ENCODE measurements around the gene CYP1A1. TPM values are rescaled to one million over a fixed set of nuclear protein-coding genes. Genes with fewer than 3 reads are reported as not detected.

The CYP1A1 gene
- total and polyA plus RNA-seq, 2 experiments from 2014 or later: 17.0 to 19.1 TPM

DNA sequence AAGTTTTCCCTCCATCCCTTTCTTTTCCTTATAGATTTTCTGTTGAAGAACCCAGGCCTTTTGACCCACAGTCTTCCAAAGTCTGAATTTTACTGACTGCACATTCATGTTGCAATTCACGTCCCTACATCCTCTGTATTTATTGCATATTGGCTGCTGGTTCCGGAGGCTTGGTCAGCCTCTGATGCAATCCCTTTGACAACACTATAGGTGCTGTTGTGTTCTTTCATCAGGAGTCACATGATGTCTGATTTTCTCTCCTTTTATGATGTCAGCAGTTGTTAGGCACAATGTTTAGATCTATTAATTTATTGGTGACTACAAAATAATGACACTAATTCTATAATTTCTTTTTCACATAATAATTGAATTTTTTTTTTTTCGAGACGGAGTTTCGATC lies 8.7 kb downstream of the CYP1A1 start:
- TF ChIP-seq EZH2phosphoT487 (IDR thresholded peaks at IDR 0.05; ENCODE audit: low read depth, severe bottlenecking, unreplicated experiment) (no peak), EZH2 (IDR thresholded peaks at IDR 0.05; ENCODE audit: borderline replicate concordance) (no peak)
- TF ChIP-seq, protein P1, sequence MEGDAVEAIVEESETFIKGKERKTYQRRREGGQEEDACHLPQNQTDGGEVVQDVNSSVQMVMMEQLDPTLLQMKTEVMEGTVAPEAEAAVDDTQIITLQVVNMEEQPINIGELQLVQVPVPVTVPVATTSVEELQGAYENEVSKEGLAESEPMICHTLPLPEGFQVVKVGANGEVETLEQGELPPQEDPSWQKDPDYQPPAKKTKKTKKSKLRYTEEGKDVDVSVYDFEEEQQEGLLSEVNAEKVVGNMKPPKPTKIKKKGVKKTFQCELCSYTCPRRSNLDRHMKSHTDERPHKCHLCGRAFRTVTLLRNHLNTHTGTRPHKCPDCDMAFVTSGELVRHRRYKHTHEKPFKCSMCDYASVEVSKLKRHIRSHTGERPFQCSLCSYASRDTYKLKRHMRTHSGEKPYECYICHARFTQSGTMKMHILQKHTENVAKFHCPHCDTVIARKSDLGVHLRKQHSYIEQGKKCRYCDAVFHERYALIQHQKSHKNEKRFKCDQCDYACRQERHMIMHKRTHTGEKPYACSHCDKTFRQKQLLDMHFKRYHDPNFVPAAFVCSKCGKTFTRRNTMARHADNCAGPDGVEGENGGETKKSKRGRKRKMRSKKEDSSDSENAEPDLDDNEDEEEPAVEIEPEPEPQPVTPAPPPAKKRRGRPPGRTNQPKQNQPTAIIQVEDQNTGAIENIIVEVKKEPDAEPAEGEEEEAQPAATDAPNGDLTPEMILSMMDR (IDR thresholded peaks at IDR 0.05; ENCODE audit: poor library complexity): no peak
- Histone ChIP-seq H3K4me3 (no peak overlapping the region), H3K27me3 (no peaks in the 10 kb centered on the region), H4K20me1 (ENCODE audit: insufficient read depth, poor library complexity, severe bottlenecking) (no peaks in the 10 kb centered on the region), H3K4me2 (no peak overlapping the region), H3K79me2 (no peaks in the 10 kb centered on the region), H3K9me3 (ENCODE audit: low read depth) (no peaks in the 10 kb centered on the region), H3K36me3 (replicated peaks; ENCODE audit: insufficient read depth, low read depth) (no peaks in the 10 kb centered on the region), H3K4me1 (ENCODE audit: insufficient read depth) (no peaks in the 10 kb centered on the region), H3K9me2 (replicated peaks; ENCODE audit: insufficient read depth) (no peaks in the 10 kb centered on the region), H3K27ac (no peak overlapping the region), H2AFZ (no peak overlapping the region)
- 86% methylated on average over 5 of the region's 5 CpGs for WGBS (ENCODE audit: low lambda C conversion rate, missing lambda C conversion rate)
- DNase-seq (ENCODE audit: low spot score): no peak

DNA sequence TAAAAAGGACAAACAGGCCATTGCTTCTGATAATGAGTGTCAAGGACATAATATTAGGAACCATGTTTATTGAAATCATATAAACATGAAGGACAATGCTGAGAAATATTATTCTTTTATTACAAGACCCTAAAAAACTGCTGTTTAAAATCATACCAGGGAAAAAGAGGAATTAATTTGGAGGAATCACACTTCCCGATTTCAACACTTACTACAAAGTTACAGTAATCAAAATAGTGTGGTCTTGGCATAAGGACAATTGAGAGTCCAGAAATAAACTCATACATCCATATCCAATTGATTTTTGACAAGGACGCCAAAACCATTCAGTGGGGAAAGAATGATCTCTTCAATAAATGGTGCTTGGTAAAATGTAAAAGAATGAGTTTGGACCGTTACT lies 13.0 kb downstream of the CYP1A1 start:
- H3K4me1 ChIP-seq (ENCODE audit: insufficient read depth): no peaks in the 10 kb centered on the region
- H2AFZ ChIP-seq: no peak overlapping the region
- DNase-seq (ENCODE audit: low spot score): no peak
- no peak overlapping the region for H3K4me2 ChIP-seq
- H3K79me2 ChIP-seq: no peaks in the 10 kb centered on the region
- H4K20me1 ChIP-seq (ENCODE audit: insufficient read depth, poor library complexity, severe bottlenecking): no peaks in the 10 kb centered on the region
- H3K27me3 ChIP-seq: peaks cover 6% of the 10 kb centered on the region
- no peaks in the 10 kb centered on the region for H3K9me3 ChIP-seq (ENCODE audit: low read depth)
- H3K4me3 ChIP-seq: no peak overlapping the region
- H3K9me2 ChIP-seq (replicated peaks; ENCODE audit: insufficient read depth): no peaks in the 10 kb centered on the region
- H3K36me3 ChIP-seq (replicated peaks; ENCODE audit: insufficient read depth, low read depth): no peaks in the 10 kb centered on the region
- no peak overlapping the region for H3K27ac ChIP-seq
- TF ChIP-seq EZH2phosphoT487 (IDR thresholded peaks at IDR 0.05; ENCODE audit: low read depth, severe bottlenecking, unreplicated experiment) (no peak), EZH2 (IDR thresholded peaks at IDR 0.05; ENCODE audit: borderline replicate concordance) (no peak)
- TF ChIP-seq, protein P1 (IDR thresholded peaks at IDR 0.05; ENCODE audit: poor library complexity): no peak
- WGBS (ENCODE audit: low lambda C conversion rate, missing lambda C conversion rate): 85% methylated on average over 3 of the region's 3 CpGs

DNA sequence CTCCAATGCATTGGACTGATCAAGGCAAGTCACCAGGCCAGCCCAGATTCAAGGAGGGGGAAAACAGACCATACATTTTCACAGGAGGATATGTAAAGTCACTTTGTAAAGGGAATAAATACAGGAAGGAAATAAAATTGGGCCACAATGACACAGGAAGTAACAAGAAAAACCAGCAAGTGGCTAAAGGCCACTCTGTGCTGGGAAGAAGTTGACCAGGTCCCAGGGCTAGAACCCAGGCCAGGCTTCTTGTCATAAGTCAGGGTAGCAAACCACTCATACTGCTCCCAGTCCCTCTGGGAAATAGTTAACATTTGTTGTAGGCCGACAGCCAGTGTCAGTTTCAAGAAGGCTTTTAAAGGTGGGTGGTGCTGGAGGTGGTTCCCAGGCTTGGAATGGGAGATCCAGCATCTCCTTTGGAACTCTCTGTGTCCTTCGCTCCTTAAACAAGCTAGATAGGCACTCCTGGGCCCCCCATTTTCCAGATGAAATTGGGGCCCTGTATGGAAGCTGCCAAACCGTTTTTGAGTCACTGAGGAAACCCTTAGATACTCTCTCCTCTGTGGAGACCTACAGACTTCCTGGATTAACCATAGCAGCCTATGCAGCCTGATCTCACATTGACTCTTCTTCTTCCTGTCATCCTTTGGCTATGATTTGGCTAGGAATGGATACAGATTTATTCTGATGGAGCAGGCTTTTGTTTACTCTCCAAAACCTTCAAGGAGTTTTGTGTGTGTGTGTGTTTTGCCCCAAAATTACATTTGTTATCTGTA lies 14.8 kb downstream of the CYP1A1 start:
- TF ChIP-seq, protein P1 (IDR thresholded peaks at IDR 0.05; ENCODE audit: poor library complexity): no peak
- TF ChIP-seq EZH2phosphoT487 (IDR thresholded peaks at IDR 0.05; ENCODE audit: low read depth, severe bottlenecking, unreplicated experiment) (no peak), EZH2 (IDR thresholded peaks at IDR 0.05; ENCODE audit: borderline replicate concordance) (no peak)
- DNase-seq (ENCODE audit: low spot score): no peak
- H3K4me1 ChIP-seq (ENCODE audit: insufficient read depth): no peaks in the 10 kb centered on the region
- H3K4me2 ChIP-seq: no peak overlapping the region
- no peaks in the 10 kb centered on the region for H4K20me1 ChIP-seq (ENCODE audit: insufficient read depth, poor library complexity, severe bottlenecking)
- no peak overlapping the region for H2AFZ ChIP-seq
- no peaks in the 10 kb centered on the region for H3K9me2 ChIP-seq (replicated peaks; ENCODE audit: insufficient read depth)
- no peak overlapping the region for H3K4me3 ChIP-seq
- WGBS (ENCODE audit: low lambda C conversion rate, missing lambda C conversion rate): 52% methylated on average over 3 of the region's 3 CpGs
- no peaks in the 10 kb centered on the region for H3K79me2 ChIP-seq
- H3K27me3 ChIP-seq: peaks cover 6% of the 10 kb centered on the region
- no peaks in the 10 kb centered on the region for H3K9me3 ChIP-seq (ENCODE audit: low read depth)
- H3K27ac ChIP-seq: no peak overlapping the region
- H3K36me3 ChIP-seq (replicated peaks; ENCODE audit: insufficient read depth, low read depth): no peaks in the 10 kb centered on the region
